ENCODE results near the gene OSTM1. TPM values are rescaled to one million over a fixed set of nuclear protein-coding genes. Genes with fewer than 3 reads are reported as not detected.

OSTM1 gene
- total and polyA plus RNA-seq, 2 of the 8 experiments (the other 6 are each of a cell fraction or from before 2014, with no cell fraction given), result 17.7 to 26.1 TPM

- no peak for TF ChIP-seq SIX5 (IDR thresholded peaks at IDR 0.05; ENCODE audit: low read depth, low read length)
- TF ChIP-seq HDAC6 (IDR thresholded peaks at IDR 0.05; ENCODE audit: low read depth, low read length), result no peak
- no peak for TF ChIP-seq TCF12 (IDR thresholded peaks at IDR 0.05; ENCODE audit: low read depth, low read length)
- TF ChIP-seq EGR1 (IDR thresholded peaks at IDR 0.05; ENCODE audit: borderline replicate concordance, low read depth, low read length), result no peak
- TF ChIP-seq SP4 (IDR thresholded peaks at IDR 0.05; ENCODE audit: low read length), result no peak
- TF ChIP-seq TAF1 (IDR thresholded peaks at IDR 0.05; ENCODE audit: low read depth, low read length), result no peak
- no peak for TF ChIP-seq CHD2 (IDR thresholded peaks at IDR 0.05; ENCODE audit: low read length)
- TF ChIP-seq GTF2F1 (IDR thresholded peaks at IDR 0.05; ENCODE audit: borderline replicate concordance, low read depth, low read length), result no peak
- no peak for TF ChIP-seq TAF7 (optimal IDR thresholded peaks at IDR 0.05; ENCODE audit: borderline replicate concordance, low read depth, low read length)
These were observed 45.2 kb downstream of the OSTM1 start (continued) for GRCh38 chr6:108029226-108029921.
